DMS114 treated with DMSO at 0.1 percent for 48 hours (cell line): ENCODE results near the gene CA9.
"Not testable (repeated sequence)": the region's sequence is repeated elsewhere in the genome, so short reads cannot be mapped to it uniquely, and the experiment has no call there.

Experiments used
- DNase-seq: peaks from one replicate; lab custom pipeline; 2025; ENCODE audit not compliant: unreplicated experiment; lab: John Stamatoyannopoulos, UW

Gene CA9

GRCh38 chr9:35673132-35674024, at the start of gene CA9:
Gene CA9 (plus strand): TSS chr9:35673928. CDS start chr9:35673960, 32 bp downstream.
- no peak for DNase-seq

GRCh38 chr9:35627575-35627974, 46.2 kb upstream of the CA9 start:
- DNase-seq: no peak

GRCh38 chr9:35628389-35628991, 45.2 kb upstream of the CA9 start:
- no peak for DNase-seq

GRCh38 chr9:35629597-35629996, 44.1 kb upstream of the CA9 start:
- DNase-seq: no peak

GRCh38 chr9:35635730-35636129, 38.0 kb upstream of the CA9 start:
- no peak for DNase-seq

GRCh38 chr9:35636135-35636876, 37.4 kb upstream of the CA9 start:
- DNase-seq: no peak

- not testable (repeated sequence) for DNase-seq
Observed at GRCh38 chr9:35636877-35637246, 36.9 kb upstream of the CA9 start.

GRCh38 chr9:35637427-35637955, 36.2 kb upstream of the CA9 start:
- not testable (repeated sequence) for DNase-seq

- DNase-seq: not testable (repeated sequence)
Observed at GRCh38 chr9:35638751-35639150, 35.0 kb upstream of the CA9 start.

GRCh38 chr9:35639225-35639624, 34.5 kb upstream of the CA9 start:
- not testable (repeated sequence) for DNase-seq

- DNase-seq: no peak
Observed at GRCh38 chr9:35639631-35640030, 34.1 kb upstream of the CA9 start.

- not testable (repeated sequence) for DNase-seq
Observed at GRCh38 chr9:35640431-35640830, 33.3 kb upstream of the CA9 start.

GRCh38 chr9:35641478-35641877, 32.2 kb upstream of the CA9 start:
- not testable (repeated sequence) for DNase-seq

- no peak for DNase-seq
Observed at GRCh38 chr9:35643046-35643445, 30.7 kb upstream of the CA9 start.

- not testable (repeated sequence) for DNase-seq
Observed at GRCh38 chr9:35645736-35646135, 28.0 kb upstream of the CA9 start.

GRCh38 chr9:35646153-35646532, 27.6 kb upstream of the CA9 start:
- DNase-seq: no peak

GRCh38 chr9:35646533-35647265, 27.0 kb upstream of the CA9 start:
- peak; percentile 64 for DNase-seq

GRCh38 chr9:35649431-35650340, 24.0 kb upstream of the CA9 start:
- DNase-seq: no peak

GRCh38 chr9:35650341-35651158, 23.2 kb upstream of the CA9 start, which contains the start of gene SIT1:
Gene SIT1 (minus strand): TSS chr9:35650931. CDS start chr9:35650853, 78 bp downstream.
- no peak for DNase-seq
